Dedifferentiated amniotic fluid mesenchymal stem cell (primary cell): ENCODE results near the gene MYO5B.

ENCODE experiments used
- DNase-seq: peaks from one replicate; pipeline ENCODE4 v3.0.0-alpha.2; 2016; ENCODE audit errors: extremely low spot score

The MYO5B gene

GRCh38 chr18:50151926-50152325, 43.0 kb downstream of the MYO5B start:
- DNase-seq = no peak

- no peak for DNase-seq
These were observed 50.4 kb downstream of the MYO5B start for GRCh38 chr18:50144540-50144939.

GRCh38 chr18:50143886-50144285, 51.1 kb downstream of the MYO5B start:
- no peak for DNase-seq

GRCh38 chr18:50143294-50143693, 51.7 kb downstream of the MYO5B start:
- DNase-seq = no peak

GRCh38 chr18:50142441-50143120, 52.4 kb downstream of the MYO5B start:
- DNase-seq = no peak

- DNase-seq = no peak
These were observed 56.5 kb downstream of the MYO5B start for GRCh38 chr18:50138181-50139064.

- no peak for DNase-seq
These were observed 59.0 kb downstream of the MYO5B start for GRCh38 chr18:50135903-50136302.

- DNase-seq = no peak
These were observed 61.4 kb downstream of the MYO5B start for GRCh38 chr18:50133526-50133925.

GRCh38 chr18:50131591-50131990, 63.4 kb downstream of the MYO5B start:
- no peak for DNase-seq

- no peak for DNase-seq
These were observed 66.3 kb downstream of the MYO5B start for GRCh38 chr18:50128506-50129271.

GRCh38 chr18:50127516-50128210, 67.3 kb downstream of the MYO5B start:
- DNase-seq = no peak

- DNase-seq = no peak
These were observed 68.5 kb downstream of the MYO5B start for GRCh38 chr18:50126471-50126870.

- DNase-seq = no peak
These were observed 69.5 kb downstream of the MYO5B start for GRCh38 chr18:50125456-50125855.

- DNase-seq = no peak
These were observed 75.7 kb downstream of the MYO5B start for GRCh38 chr18:50119296-50119695.

GRCh38 chr18:50117863-50118262, 77.1 kb downstream of the MYO5B start:
- no peak for DNase-seq

GRCh38 chr18:50115095-50115494, 79.9 kb downstream of the MYO5B start:
- no peak for DNase-seq

- DNase-seq = no peak
These were observed 80.5 kb downstream of the MYO5B start for GRCh38 chr18:50114448-50114847.

GRCh38 chr18:50113726-50114125, 81.2 kb downstream of the MYO5B start:
- no peak for DNase-seq

GRCh38 chr18:50111398-50111797, 83.5 kb downstream of the MYO5B start:
- DNase-seq = no peak

- no peak for DNase-seq
These were observed 87.4 kb downstream of the MYO5B start for GRCh38 chr18:50107468-50107977.

- no peak for DNase-seq
These were observed 89.9 kb downstream of the MYO5B start for GRCh38 chr18:50105027-50105426.

- DNase-seq = no peak
These were observed 90.5 kb downstream of the MYO5B start for GRCh38 chr18:50104421-50104820.
